Stimulated activated CD8-positive, alpha-beta memory T cell treated with anti-CD3 and anti-CD28 coated beads, Interleukin-15, amount 100 ng/mL, for 4 hours (primary cell): Measurements from ENCODE around the gene BCAS4.
"Not testable (repeated sequence)": the region's sequence is repeated elsewhere in the genome, so short reads cannot be mapped to it uniquely, and the experiment has no call there.

Experiments used
- DNase-seq, 2 donors: peaks; one replicate each; pipeline ENCODE4 v3.0.0-alpha.2; 2020; ENCODE audit warnings: low read depth in 2 of 2

The BCAS4 gene

DNA sequence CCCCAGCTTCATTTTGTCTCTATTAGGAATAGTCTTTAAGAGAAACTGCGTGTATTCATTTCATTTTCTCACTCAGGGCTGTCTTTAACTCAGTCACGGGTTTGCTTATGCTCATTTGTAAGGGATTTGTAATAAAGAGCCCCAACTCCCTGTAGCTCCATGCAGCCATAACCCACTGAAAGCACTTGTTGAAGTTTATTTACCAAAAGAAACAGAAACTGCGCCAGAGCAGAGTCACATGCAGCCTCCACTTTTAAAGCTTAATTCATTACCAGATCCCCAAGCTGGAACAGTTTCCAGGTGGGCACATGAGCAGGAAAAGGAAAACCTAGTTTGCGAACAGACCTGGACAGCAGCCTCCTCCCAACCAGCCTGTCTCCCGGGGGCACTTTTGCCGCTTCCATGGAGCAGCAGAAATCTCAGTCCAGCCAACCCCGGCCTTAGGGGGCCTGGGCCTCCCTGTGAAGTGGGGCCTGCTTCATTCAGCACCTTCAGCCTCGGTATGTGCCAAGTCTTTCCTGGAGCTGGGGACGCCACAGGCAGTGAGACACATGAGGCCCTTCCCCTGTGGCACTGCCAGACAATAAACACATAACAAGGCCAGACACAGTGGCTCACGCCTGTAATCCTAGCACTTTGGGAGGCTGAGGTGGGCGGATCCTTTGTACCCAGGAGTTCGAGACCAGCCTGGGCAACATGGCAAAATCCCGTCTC is 4.5 kb downstream of the BCAS4 start:
- no peak for DNase-seq

DNA sequence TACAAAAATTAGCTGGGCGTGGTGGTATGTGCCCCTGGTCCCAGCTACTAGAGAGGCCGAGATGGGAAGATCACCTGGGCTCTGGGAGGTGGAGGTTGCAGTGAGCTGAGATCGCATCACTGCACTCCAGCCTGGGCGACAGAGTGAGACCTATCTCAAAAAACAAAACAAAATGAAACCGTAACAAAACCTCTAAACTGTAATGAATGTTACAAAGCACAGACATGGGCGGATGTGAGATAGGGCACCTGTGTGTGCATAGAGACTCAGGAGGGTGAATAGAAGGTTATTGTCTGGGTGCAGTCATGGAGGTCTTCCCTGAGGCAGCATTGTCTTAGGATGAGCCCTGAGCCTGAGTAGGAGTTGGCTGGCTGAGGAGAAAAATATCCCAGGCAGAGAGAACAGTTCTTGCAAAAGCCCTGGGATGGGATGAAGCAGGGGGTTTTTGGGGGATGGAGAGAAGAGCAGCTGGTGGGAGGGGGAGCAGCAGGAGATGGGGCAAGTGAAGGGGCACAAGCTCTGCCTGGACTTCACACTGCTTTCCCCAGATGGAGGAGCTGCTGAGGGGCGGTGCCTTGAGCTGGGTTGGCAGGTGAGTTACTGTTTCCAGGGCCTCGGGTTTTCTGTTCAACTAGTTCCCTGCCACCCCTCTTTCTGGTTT is 5.2 kb downstream of the BCAS4 start:
- no peak for DNase-seq

GRCh38 chr20:50800986-50801746 is 6.3 kb downstream of the BCAS4 start:
- not testable (repeated sequence) for DNase-seq

- no peak for DNase-seq
These were observed 6.9 kb downstream of the BCAS4 start for GRCh38 chr20:50801747-50802125.

DNA sequence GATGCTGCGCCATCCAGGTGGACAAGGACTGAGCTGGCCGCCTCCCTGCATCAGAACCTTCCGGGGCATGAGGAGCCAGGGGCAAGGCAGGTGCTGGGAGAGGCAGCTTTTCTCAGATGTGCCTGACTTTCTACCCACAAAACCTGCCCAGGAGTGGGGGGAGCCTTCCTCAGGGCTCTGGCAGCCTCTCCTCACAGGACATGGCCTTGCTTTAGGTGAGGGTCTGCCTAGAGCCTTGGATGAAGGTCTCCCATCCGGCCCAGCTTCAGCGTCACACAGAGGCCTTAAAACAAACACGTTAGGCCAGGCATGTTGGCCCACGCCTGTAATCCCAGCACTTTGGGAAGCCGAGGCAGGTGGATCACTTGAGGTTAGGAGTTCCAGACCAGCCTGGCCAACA is 7.4 kb downstream of the BCAS4 start:
- DNase-seq: no peak

GRCh38 chr20:50804437-50805348 is 9.8 kb downstream of the BCAS4 start:
- no peak for DNase-seq

- DNase-seq: no peak
These were observed 10.5 kb downstream of the BCAS4 start for GRCh38 chr20:50805349-50805684.

GRCh38 chr20:50806126-50806768 is 11.4 kb downstream of the BCAS4 start:
- no peak for DNase-seq

- no peak for DNase-seq
These were observed 15.2 kb downstream of the BCAS4 start for GRCh38 chr20:50810063-50810462.

GRCh38 chr20:50810842-50811241 is 16.0 kb downstream of the BCAS4 start:
- DNase-seq: no peak

DNA sequence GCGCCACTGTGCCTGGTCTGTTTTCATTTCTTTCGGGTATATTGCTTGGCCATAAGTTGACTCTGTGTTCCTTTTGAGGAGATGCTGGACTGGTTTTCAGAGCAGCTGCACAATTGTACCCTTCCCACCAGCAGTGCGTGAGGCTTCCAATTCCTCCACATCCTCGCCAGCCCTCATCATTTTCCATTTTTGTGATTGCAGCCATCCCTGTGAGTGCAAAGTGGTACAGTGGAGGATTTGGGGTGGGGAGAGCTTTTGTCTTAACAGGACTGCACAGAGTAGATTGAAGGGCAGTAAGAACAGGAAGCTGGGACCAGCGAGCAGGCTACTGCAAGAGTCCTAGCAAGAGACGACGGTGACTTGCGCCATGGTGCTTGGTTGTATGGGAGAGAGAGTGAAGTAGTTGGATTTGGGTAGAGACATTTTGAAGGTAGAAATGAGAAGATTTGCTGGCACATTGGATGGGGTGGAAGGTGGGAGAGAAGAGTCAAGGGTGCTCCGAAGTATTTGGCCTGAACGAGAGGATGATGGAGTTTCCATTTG is 18.3 kb downstream of the BCAS4 start:
- no peak for DNase-seq

DNA sequence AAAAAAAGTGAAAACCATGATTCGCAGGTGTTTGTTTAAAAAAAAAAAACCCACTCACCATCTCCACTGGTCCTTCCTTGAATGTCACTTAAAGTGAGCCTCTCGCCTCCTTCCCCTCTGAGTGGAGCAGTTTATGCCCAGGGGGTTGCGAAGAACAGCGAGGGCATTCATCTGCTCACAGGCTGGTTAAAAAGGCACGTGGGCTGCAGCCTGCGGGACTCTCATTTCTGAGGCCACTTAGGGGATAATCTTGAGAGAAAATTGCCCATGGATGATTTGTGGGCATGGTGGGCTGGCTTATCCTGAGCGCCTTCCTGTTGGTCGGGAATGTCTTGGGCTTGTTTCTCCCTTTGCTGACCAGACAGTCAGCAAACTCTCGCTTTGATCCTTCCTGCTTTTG is 18.9 kb downstream of the BCAS4 start:
- DNase-seq: no peak

DNA sequence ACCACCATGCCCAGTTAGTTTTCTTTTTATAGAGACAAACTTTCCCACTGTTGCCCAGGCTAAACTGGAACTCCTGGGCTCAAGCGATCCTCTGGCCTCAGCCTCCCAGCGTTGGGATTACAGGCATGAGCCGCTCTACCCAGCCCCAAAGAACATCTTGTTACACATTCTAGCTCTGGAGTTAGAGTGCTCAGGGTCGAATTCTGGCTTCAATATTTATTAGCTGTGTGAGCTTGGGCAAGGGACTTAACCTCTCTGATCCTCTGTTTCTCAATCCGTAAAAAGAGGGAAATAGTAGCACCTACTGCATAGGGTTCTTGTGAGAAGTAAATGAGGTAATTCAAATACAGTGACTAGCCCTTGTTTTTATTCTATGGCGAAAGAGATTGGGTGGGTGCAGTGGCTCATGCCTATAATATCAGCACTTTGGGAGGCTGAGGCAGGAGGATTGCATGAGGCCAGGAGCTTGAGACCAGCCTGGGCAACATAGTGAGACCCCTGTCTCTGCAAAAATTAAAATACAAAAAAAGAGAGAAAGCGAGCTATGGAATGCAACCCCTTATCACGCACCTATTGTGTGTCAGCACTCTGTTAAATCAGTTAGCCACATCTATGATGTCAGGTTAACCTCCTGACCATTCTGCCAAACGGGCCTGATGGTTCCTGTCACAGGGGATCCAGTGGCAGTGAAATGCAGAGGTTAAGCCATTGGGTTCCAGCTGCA is 19.7 kb downstream of the BCAS4 start:
- DNase-seq: no peak

GRCh38 chr20:50815162-50815989 is 20.5 kb downstream of the BCAS4 start:
- no peak for DNase-seq

- no peak for DNase-seq
These were observed 22.9 kb downstream of the BCAS4 start for GRCh38 chr20:50817776-50818172.

GRCh38 chr20:50819349-50819748 is 24.5 kb downstream of the BCAS4 start:
- DNase-seq: no peak

- no peak for DNase-seq
These were observed 25.8 kb downstream of the BCAS4 start for GRCh38 chr20:50820515-50821256.

DNA sequence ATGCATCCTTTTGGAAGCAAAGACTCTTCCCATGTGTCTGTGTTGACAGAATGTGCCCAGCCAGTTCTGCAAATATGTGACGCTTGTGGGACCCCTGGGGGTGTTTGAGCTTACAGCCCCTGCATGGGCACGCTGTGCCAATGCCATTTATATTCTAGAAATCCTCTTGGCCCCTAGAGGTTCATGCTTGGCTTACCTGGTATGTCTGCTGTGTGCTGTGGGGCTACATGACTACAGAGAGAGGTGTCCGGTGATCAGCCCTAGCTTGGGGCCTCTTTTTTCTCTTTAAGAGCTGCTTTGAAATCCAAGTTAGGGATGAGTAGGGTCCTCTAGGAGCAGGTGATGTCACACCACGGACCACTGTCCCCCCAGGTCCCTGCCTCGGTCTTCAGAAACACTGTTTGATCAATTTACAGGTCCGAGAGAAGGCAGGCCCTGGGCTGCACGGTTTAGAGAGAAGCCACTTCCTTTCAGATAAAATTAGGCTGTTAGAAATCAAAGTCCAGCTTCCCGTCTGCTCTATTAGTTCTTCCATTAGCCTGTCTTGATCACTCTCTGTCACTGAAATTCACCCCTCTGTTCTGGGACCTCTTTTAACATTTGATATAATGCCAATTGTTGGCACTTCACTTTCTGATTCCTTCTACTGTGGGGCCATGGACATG is 26.5 kb downstream of the BCAS4 start:
- no peak for DNase-seq
